Natural killer cell (primary cell): Measurements from ENCODE around the gene HSD17B3. TPM values are rescaled to one million over a fixed set of nuclear protein-coding genes. Genes with fewer than 3 reads are reported as not detected.
"Not testable (repeated sequence)": the region's sequence is repeated elsewhere in the genome, so short reads cannot be mapped to it uniquely, and the experiment has no call there.

Source experiments
- ATAC-seq, 3 donors: fragments of 150-1000 bp in 2 of 3; fragments of 200-7000 bp in 1 of 3; cut with Tn5 transposase; 1 replicate in 1 of 3; 2 replicates in 2 of 3; pipeline ENCODE4 v1.10.0; 2021; ENCODE audit warnings: mild to moderate bottlenecking in 2 of 3, moderate library complexity in 2 of 3
- DNase-seq, 2 donors: peaks; one replicate each; pipeline versions ENCODE4 v3.0.0 to v3.0.0-alpha.2; 2013 to 2021; ENCODE audit warnings: mixed read lengths in 1 of 2
- H3K27ac ChIP-seq: one replicate; pipeline ENCODE4 v1.5.1; 2013; ENCODE audit warnings: mild to moderate bottlenecking, low read length
- H3K27me3 ChIP-seq: one replicate; pipeline ENCODE4 v1.6.1; 2013; ENCODE audit warnings: low read length; ENCODE audit not compliant: control insufficient read depth, insufficient read depth
- H3K36me3 ChIP-seq: one replicate; pipeline ENCODE4 v1.6.1; 2013; ENCODE audit warnings: low read length; ENCODE audit not compliant: control insufficient read depth, insufficient read depth
- H3K4me1 ChIP-seq: one replicate; pipeline ENCODE4 v1.6.1; 2013; ENCODE audit warnings: low read length; ENCODE audit not compliant: control insufficient read depth, insufficient read depth
- H3K4me3 ChIP-seq: one replicate; pipeline ENCODE4 v1.5.1; 2013; ENCODE audit warnings: low read length
- H3K9me3 ChIP-seq: one replicate; pipeline ENCODE4 v1.6.1; 2013; ENCODE audit warnings: low read length; ENCODE audit not compliant: control insufficient read depth, insufficient read depth
- H3K27ac Mint-ChIP-seq, 2 donors: one replicate each; pipeline ENCODE4 v1.8.0; 2022; ENCODE audit warnings: mild to moderate bottlenecking in 2 of 2, mixed read lengths in 2 of 2, moderate library complexity in 1 of 2
- H3K27me3 Mint-ChIP-seq, 2 donors: one replicate each; pipeline ENCODE4 v1.8.0; 2022; ENCODE audit warnings: low read depth in 2 of 2, mixed read lengths in 2 of 2
- H3K36me3 Mint-ChIP-seq: one replicate; pipeline ENCODE4 v1.8.0; 2022; ENCODE audit warnings: mixed read lengths
- H3K4me1 Mint-ChIP-seq, 2 donors: one replicate each; pipeline ENCODE4 v1.8.0; 2022; ENCODE audit warnings: mixed read lengths in 2 of 2
- H3K4me3 Mint-ChIP-seq: one replicate; pipeline ENCODE4 v1.8.0; 2022; ENCODE audit warnings: mild to moderate bottlenecking, moderate library complexity, mixed read lengths
- H3K9me3 Mint-ChIP-seq, 2 donors: one replicate each; pipeline ENCODE4 v1.8.0; 2022; ENCODE audit warnings: mixed read lengths in 2 of 2
- CTCF ChIP-seq: fragments of 200-600 bp; IDR thresholded peaks from one replicate; pipeline ENCODE4 v1.8.0; 2022; ENCODE audit warnings: antibody characterized with exemption
- WGBS: methylation state at CpG from one replicate; pipeline ENCODE4 v1.1.7; 2013; ENCODE audit warnings: missing lambda C conversion rate; ENCODE audit not compliant: insufficient coverage; 5-methylcytosine and 5-hydroxymethylcytosine counted together
- intact Hi-C: fragments of 100-400 bp; cut with micrococcal nuclease; formaldehyde crosslinking; loops from one replicate; pipeline ENCODE4 v1.14.2; 2022
- total RNA-seq, 4 donors: library from RNA; stranded (reverse); fragments of 120-200 nt in 1 of 4; gene quantifications; one replicate each; pipeline versions ENCODE4 v1.2.3 to v1.2.4, GENCODE V29; 2013 to 2022

The HSD17B3 gene
- total RNA-seq, 3 donors from 2014 or later (not counting 1 experiment from before 2014, with no cell fraction given), result 0.68 to 0.96 (median 0.80) TPM

- no peak for TF ChIP-seq CTCF
- intact Hi-C loops, result no loop called here
- Mint-ChIP-seq H3K4me1 (peaks cover 23 to 34% of the 10 kb centered on the region in 2 donors), H3K9me3 (no peaks in the 10 kb centered on the region), H3K4me3 (peak overlapping the region; percentile 35), H3K27ac (peak overlapping the region; percentile 48 to 59), H3K27me3 (peaks cover 66 to 68% of the 10 kb centered on the region in 2 donors), H3K36me3 (no peaks in the 10 kb centered on the region)
- Histone ChIP-seq H3K4me3 (no peak overlapping the region), H3K4me1 (peaks cover 15% of the 10 kb centered on the region), H3K27ac (no peak overlapping the region), H3K9me3 (no peaks in the 10 kb centered on the region), H3K27me3 (peaks cover 64% of the 10 kb centered on the region), H3K36me3 (no peaks in the 10 kb centered on the region)
- ATAC-seq, result peak in 2 of 3 donors; percentile 60 to 89
- peak in 1 of 2 donors; percentile 61 for DNase-seq
- WGBS, result 25% methylated on average over 3 of the region's 3 CpGs
Observed at GRCh38 chr9:96241391-96241809, 60.6 kb downstream of the HSD17B3 start.

GRCh38 chr9:96236854-96237550, 65.0 kb downstream of the HSD17B3 start:
- intact Hi-C loops, result no loop called here
- no peak for TF ChIP-seq CTCF
- peaks cover 69 to 76% of the 10 kb centered on the region in 2 donors for H3K27me3 Mint-ChIP-seq
- no peak for DNase-seq
- no peaks in the 10 kb centered on the region for H3K9me3 ChIP-seq
- no peak overlapping the region for H3K27ac Mint-ChIP-seq
- no peaks in the 10 kb centered on the region for H3K9me3 Mint-ChIP-seq
- H3K36me3 ChIP-seq, result no peaks in the 10 kb centered on the region
- WGBS, result 87% methylated on average over 5 of the region's 5 CpGs
- peaks cover 23 to 34% of the 10 kb centered on the region in 2 donors for H3K4me1 Mint-ChIP-seq
- no peak overlapping the region for H3K27ac ChIP-seq
- H3K4me3 ChIP-seq, result no peak overlapping the region
- H3K36me3 Mint-ChIP-seq, result no peaks in the 10 kb centered on the region
- peaks cover 15% of the 10 kb centered on the region for H3K4me1 ChIP-seq
- peaks cover 42% of the 10 kb centered on the region for H3K27me3 ChIP-seq
- no peak for ATAC-seq
- H3K4me3 Mint-ChIP-seq, result no peak overlapping the region

GRCh38 chr9:96236337-96236736, 65.6 kb downstream of the HSD17B3 start:
- H3K36me3 ChIP-seq, H3K9me3 Mint-ChIP-seq, DNase-seq, H3K27ac Mint-ChIP-seq, H3K36me3 Mint-ChIP-seq, H3K4me3 ChIP-seq, H3K27ac ChIP-seq, intact Hi-C loops, ATAC-seq, H3K9me3 ChIP-seq, H3K4me3 Mint-ChIP-seq: not testable (repeated sequence)
- WGBS, result 89% methylated on average over 5 of the region's 6 CpGs
- Histone ChIP-seq H3K27me3 (peaks cover 42% of the 10 kb centered on the region), H3K4me1 (peaks cover 10% of the 10 kb centered on the region)
- Mint-ChIP-seq H3K27me3 (peaks cover 64 to 69% of the 10 kb centered on the region in 2 donors), H3K4me1 (peaks cover 18 to 29% of the 10 kb centered on the region in 2 donors)

- Histone ChIP-seq H3K27ac (no peak overlapping the region), H3K4me1 (no peaks in the 10 kb centered on the region), H3K9me3 (no peaks in the 10 kb centered on the region), H3K36me3 (no peaks in the 10 kb centered on the region), H3K27me3 (peaks cover 25% of the 10 kb centered on the region), H3K4me3 (no peak overlapping the region)
- intact Hi-C loops, result loop anchor here (1.0 kb wide), 1 partner anchor 85 kb away; no protein-coding TSS in a partner anchor
- Mint-ChIP-seq H3K27ac (no peak overlapping the region), H3K36me3 (no peaks in the 10 kb centered on the region), H3K4me1 (peaks cover 0 to 6% of the 10 kb centered on the region in 2 donors), H3K9me3 (no peaks in the 10 kb centered on the region), H3K27me3 (peaks cover 41 to 59% of the 10 kb centered on the region in 2 donors), H3K4me3 (no peak overlapping the region)
- TF ChIP-seq CTCF, result peak; percentile 80
- WGBS, result 69% methylated on average over 14 of the region's 14 CpGs
- DNase-seq (peak in 1 of 2 donors; percentile 62), ATAC-seq (peak; percentile 66 to 85 (median 73))
Observed at GRCh38 chr9:96232539-96233241, 69.3 kb downstream of the HSD17B3 start.
